Measurements from ENCODE around the gene NRXN3.

Gene NRXN3

GRCh38 chr14:79613625-79614024, 1443.5 kb downstream of the NRXN3 start:
- H3K36me3 ChIP-seq (ENCODE audit: control insufficient read depth, insufficient read depth, low read length): no peaks in the 10 kb centered on the region
- no peaks in the 10 kb centered on the region for H3K4me1 ChIP-seq (ENCODE audit: control insufficient read depth, insufficient read depth, low read length)
- no peak overlapping the region for H3K9ac ChIP-seq (ENCODE audit: low read length)
- H3K4me3 ChIP-seq (ENCODE audit: low read length): no peak overlapping the region
- H3K27me3 ChIP-seq (ENCODE audit: control insufficient read depth, insufficient read depth, low read length): no peaks in the 10 kb centered on the region
- H3K9me3 ChIP-seq (ENCODE audit: control insufficient read depth, low read length): no peaks in the 10 kb centered on the region

- Histone ChIP-seq H3K4me3 (ENCODE audit: low read length) (no peak overlapping the region), H3K4me1 (ENCODE audit: control insufficient read depth, insufficient read depth, low read length) (no peaks in the 10 kb centered on the region), H3K9ac (ENCODE audit: low read length) (no peak overlapping the region)
Observed at GRCh38 chr14:79614448-79614847, 1444.3 kb downstream of the NRXN3 start.

GRCh38 chr14:79627058-79627457, 1456.9 kb downstream of the NRXN3 start:
- no peak overlapping the region for H3K4me3 ChIP-seq (ENCODE audit: low read length)
- no peaks in the 10 kb centered on the region for H3K4me1 ChIP-seq (ENCODE audit: control insufficient read depth, insufficient read depth, low read length)
- no peaks in the 10 kb centered on the region for H3K9me3 ChIP-seq (ENCODE audit: control insufficient read depth, low read length)
- no peaks in the 10 kb centered on the region for H3K27me3 ChIP-seq (ENCODE audit: control insufficient read depth, insufficient read depth, low read length)
- H3K9ac ChIP-seq (ENCODE audit: low read length): no peak overlapping the region
- no peaks in the 10 kb centered on the region for H3K36me3 ChIP-seq (ENCODE audit: control insufficient read depth, insufficient read depth, low read length)

More at GRCh38 chr14:79614448-79614847, 1444.3 kb downstream of the NRXN3 start:
- no peaks in the 10 kb centered on the region for H3K27me3 ChIP-seq (ENCODE audit: control insufficient read depth, insufficient read depth, low read length)
- H3K36me3 ChIP-seq (ENCODE audit: control insufficient read depth, insufficient read depth, low read length): no peaks in the 10 kb centered on the region
- H3K9me3 ChIP-seq (ENCODE audit: control insufficient read depth, low read length): no peaks in the 10 kb centered on the region

DNA sequence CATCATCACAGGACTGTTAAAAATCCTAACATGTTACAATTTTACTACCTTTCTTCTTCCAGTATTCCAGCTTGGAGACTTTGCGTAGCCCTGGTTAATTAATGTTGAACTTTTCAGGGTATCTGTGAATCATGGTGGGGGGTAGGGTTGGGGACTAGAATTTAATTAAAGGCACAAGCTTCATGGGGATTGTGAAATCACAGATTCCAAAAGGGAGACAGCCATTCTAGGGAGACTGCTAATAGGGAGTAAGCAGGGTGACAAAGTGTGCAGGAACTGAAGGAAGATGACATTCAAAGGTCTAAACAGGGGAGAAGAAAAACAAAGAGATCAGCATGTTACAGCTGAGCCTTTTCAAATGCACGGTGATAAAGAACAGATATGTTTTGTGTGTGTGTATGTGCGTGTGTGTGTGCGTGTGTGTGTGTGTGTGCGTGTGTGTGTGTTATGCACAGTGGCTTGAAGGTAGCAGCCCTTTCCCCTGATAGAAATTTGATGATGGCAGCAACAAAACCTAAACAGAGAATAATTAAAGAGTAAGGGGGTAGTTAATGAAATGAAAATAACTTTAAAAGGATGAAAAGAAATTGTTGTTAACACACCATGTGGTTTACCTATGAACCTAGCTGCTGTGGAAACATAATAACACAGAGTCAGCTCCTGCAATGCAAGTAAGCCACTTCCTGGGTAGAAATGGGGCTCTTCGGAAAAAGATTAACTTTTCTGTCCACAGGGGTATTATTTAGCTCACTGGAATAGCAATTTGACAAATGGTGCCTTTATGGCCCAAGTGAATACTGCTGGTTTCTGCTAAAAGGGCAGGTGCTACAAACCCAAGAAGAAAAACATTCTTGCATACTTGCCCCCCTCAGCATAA, 1459.5 kb downstream of the NRXN3 start:
- Histone ChIP-seq H3K36me3 (ENCODE audit: control insufficient read depth, insufficient read depth, low read length) (no peaks in the 10 kb centered on the region), H3K27me3 (ENCODE audit: control insufficient read depth, insufficient read depth, low read length) (no peaks in the 10 kb centered on the region), H3K9me3 (ENCODE audit: control insufficient read depth, low read length) (no peaks in the 10 kb centered on the region), H3K4me1 (ENCODE audit: control insufficient read depth, insufficient read depth, low read length) (no peaks in the 10 kb centered on the region), H3K4me3 (ENCODE audit: low read length) (no peak overlapping the region), H3K9ac (ENCODE audit: low read length) (no peak overlapping the region)

DNA sequence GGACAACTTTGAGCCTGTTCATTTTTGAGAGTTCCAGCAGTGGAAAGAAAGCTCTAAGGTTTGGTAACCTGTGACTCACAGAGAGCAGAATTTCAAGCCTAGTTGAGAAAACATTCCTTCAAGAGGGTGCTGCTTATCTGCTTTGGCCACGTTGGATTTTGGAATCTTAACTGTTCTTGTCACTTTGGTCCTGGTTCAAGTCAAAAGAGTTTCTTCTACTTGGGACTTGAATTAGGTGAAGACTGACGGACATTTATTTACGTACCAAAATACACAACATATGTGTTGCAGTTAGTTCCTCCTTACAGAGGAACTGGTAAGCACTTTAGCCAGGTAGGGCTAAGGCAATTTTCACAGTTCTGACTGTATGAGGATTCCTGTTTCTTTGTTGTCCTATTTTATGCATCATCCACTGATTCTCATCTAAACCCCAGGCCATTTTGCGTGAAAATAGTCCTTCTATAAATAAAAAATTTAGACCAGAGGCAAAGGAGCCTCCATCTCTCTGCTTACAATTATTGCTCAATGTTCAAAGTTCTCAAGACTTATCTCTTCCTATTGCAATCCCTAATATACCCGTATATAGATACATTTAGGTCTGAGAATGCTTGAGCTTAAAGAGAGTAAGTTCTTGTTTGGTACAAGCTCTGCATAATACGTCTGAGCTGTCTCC, 1460.3 kb downstream of the NRXN3 start:
- Histone ChIP-seq H3K9ac (ENCODE audit: low read length) (no peak overlapping the region), H3K36me3 (ENCODE audit: control insufficient read depth, insufficient read depth, low read length) (no peaks in the 10 kb centered on the region), H3K4me1 (ENCODE audit: control insufficient read depth, insufficient read depth, low read length) (no peaks in the 10 kb centered on the region), H3K27me3 (ENCODE audit: control insufficient read depth, insufficient read depth, low read length) (no peaks in the 10 kb centered on the region), H3K9me3 (ENCODE audit: control insufficient read depth, low read length) (no peaks in the 10 kb centered on the region), H3K4me3 (ENCODE audit: low read length) (no peak overlapping the region)

DNA sequence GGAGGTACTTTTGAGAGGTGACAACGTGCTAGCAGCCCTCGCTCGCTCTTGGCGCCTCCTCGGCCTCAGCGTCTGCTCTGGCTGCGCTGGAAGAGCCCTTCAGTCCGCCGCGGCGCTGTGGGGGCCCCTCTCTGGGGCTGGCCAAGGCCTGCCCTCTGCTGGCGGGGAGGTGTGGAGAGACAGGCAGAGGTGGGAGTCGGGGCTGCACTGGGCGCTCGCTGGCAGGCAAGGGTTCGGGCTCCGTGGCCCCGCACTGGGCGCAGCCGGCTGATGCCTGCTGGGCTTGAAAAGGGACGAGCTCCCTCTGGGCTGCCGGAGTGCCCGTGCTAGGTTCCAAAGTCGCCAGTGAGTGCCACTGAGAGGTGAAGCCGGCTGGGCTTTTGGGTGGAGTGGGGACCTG, 1461.1 kb downstream of the NRXN3 start:
- no peaks in the 10 kb centered on the region for H3K27me3 ChIP-seq (ENCODE audit: control insufficient read depth, insufficient read depth, low read length)
- H3K9ac ChIP-seq (ENCODE audit: low read length): no peak overlapping the region
- no peaks in the 10 kb centered on the region for H3K9me3 ChIP-seq (ENCODE audit: control insufficient read depth, low read length)
- no peaks in the 10 kb centered on the region for H3K36me3 ChIP-seq (ENCODE audit: control insufficient read depth, insufficient read depth, low read length)
- H3K4me3 ChIP-seq (ENCODE audit: low read length): no peak overlapping the region
- H3K4me1 ChIP-seq (ENCODE audit: control insufficient read depth, insufficient read depth, low read length): no peaks in the 10 kb centered on the region

DNA sequence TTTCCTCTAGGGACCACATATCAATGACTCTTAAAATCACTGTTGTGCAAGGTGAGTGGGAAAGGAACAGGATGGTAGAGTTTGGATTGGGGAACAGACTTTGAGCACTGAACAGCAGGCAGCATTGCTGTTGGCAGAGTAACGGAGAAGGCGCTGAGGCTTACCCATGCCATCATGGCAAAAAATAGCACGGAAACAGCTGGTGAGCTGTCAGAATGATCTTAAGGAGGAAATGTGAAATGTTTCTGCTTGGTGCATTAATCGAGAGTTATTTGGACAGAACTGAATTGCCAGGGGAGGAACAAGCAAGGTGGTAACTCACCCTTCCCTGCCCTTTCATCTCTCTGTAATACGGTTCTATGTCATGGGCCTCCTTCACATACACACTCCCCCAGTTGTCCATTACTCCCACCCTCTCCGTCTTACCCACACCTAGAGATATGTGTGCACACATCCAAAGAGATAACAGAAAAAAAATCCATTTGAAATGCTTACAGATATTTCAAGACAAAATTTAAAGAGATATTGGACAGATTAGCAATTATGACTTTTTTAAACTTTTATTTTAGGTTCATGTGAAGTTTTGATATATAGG, 1468.6 kb downstream of the NRXN3 start:
- Histone ChIP-seq H3K36me3 (ENCODE audit: control insufficient read depth, insufficient read depth, low read length) (no peaks in the 10 kb centered on the region), H3K4me3 (ENCODE audit: low read length) (no peak overlapping the region), H3K9ac (ENCODE audit: low read length) (no peak overlapping the region), H3K27me3 (ENCODE audit: control insufficient read depth, insufficient read depth, low read length) (no peaks in the 10 kb centered on the region), H3K4me1 (ENCODE audit: control insufficient read depth, insufficient read depth, low read length) (no peaks in the 10 kb centered on the region), H3K9me3 (ENCODE audit: control insufficient read depth, low read length) (no peaks in the 10 kb centered on the region)

DNA sequence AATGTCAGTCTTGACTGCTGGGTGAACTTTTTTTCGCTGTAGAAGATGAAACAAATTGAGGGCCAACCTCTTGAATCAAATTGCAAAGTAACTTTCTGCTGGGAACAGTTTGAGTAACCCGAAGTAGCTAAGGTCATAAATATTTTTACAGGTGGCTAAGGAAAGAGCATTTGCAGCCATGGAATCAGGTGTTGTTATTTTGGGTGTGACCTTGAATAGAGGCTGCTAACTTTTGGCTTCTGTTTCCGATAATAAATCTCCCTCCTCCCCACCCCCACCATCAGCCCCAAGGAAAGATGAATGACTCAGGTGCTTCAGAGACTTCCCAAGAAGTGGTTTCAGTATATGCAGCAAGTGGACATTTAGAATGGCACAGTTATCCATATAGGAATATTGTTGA, 1469.4 kb downstream of the NRXN3 start:
- no peak overlapping the region for H3K9ac ChIP-seq (ENCODE audit: low read length)
- H3K36me3 ChIP-seq (ENCODE audit: control insufficient read depth, insufficient read depth, low read length): no peaks in the 10 kb centered on the region
- no peaks in the 10 kb centered on the region for H3K4me1 ChIP-seq (ENCODE audit: control insufficient read depth, insufficient read depth, low read length)
- H3K9me3 ChIP-seq (ENCODE audit: control insufficient read depth, low read length): no peaks in the 10 kb centered on the region
- no peaks in the 10 kb centered on the region for H3K27me3 ChIP-seq (ENCODE audit: control insufficient read depth, insufficient read depth, low read length)
- no peak overlapping the region for H3K4me3 ChIP-seq (ENCODE audit: low read length)

DNA sequence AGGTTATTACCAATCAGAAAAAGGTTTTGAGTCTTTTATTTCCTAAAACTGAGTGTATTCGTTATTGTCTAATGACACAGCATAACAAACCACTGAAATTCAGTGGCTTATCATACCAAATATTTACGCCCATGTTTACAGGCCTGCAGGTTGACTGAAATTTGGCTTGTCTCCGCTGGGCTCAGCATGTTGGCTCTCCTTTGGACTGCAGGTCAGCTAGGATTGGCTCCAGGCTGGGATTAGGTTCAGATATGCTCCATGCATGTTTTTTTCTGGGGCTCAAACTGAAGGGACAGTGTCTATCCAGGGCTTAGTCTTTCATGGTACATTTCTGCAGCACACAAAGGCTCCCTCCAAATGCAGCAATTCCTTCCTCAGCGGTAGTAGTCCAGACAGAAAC, 1471.2 kb downstream of the NRXN3 start:
- no peak overlapping the region for H3K4me3 ChIP-seq (ENCODE audit: low read length)
- no peaks in the 10 kb centered on the region for H3K27me3 ChIP-seq (ENCODE audit: control insufficient read depth, insufficient read depth, low read length)
- H3K4me1 ChIP-seq (ENCODE audit: control insufficient read depth, insufficient read depth, low read length): no peaks in the 10 kb centered on the region
- no peaks in the 10 kb centered on the region for H3K9me3 ChIP-seq (ENCODE audit: control insufficient read depth, low read length)
- no peaks in the 10 kb centered on the region for H3K36me3 ChIP-seq (ENCODE audit: control insufficient read depth, insufficient read depth, low read length)
- H3K9ac ChIP-seq (ENCODE audit: low read length): no peak overlapping the region

- Histone ChIP-seq H3K27me3 (ENCODE audit: control insufficient read depth, insufficient read depth, low read length) (no peaks in the 10 kb centered on the region), H3K9me3 (ENCODE audit: control insufficient read depth, low read length) (no peaks in the 10 kb centered on the region), H3K4me3 (ENCODE audit: low read length) (no peak overlapping the region), H3K9ac (ENCODE audit: low read length) (no peak overlapping the region), H3K4me1 (ENCODE audit: control insufficient read depth, insufficient read depth, low read length) (no peaks in the 10 kb centered on the region), H3K36me3 (ENCODE audit: control insufficient read depth, insufficient read depth, low read length) (no peaks in the 10 kb centered on the region)
Observed at GRCh38 chr14:79643132-79643531, 1473.0 kb downstream of the NRXN3 start.

DNA sequence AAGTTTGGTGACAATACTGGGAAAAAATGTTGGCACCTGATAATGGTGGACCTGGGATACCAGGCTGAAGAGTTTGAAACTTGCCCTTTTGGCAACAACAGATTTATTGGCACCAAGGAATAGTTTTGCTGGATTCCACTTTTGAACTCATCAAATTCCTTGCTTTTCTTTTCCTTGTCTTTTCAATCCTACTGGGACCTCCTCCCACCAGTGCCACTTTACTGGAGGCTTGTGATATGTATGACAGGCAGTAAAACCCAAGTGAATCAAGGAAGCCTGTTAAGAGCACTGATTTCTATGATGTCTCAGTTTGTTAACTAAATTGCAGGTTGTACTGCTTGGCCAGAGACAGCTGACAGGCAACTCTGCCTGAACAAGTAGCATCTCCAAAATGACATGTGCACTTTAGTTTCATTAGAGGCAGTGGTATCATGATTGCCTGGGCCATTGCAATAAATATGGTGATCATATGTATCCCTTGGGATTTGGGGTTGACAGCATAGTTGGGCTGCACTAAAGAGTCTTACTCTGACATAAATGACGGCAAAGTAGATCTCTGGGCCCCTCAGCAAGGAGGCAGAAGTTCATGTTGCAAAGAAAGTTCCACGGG, 1475.7 kb downstream of the NRXN3 start:
- no peaks in the 10 kb centered on the region for H3K36me3 ChIP-seq (ENCODE audit: control insufficient read depth, insufficient read depth, low read length)
- no peaks in the 10 kb centered on the region for H3K9me3 ChIP-seq (ENCODE audit: control insufficient read depth, low read length)
- H3K4me1 ChIP-seq (ENCODE audit: control insufficient read depth, insufficient read depth, low read length): no peaks in the 10 kb centered on the region
- no peaks in the 10 kb centered on the region for H3K27me3 ChIP-seq (ENCODE audit: control insufficient read depth, insufficient read depth, low read length)
- no peak overlapping the region for H3K4me3 ChIP-seq (ENCODE audit: low read length)
- no peak overlapping the region for H3K9ac ChIP-seq (ENCODE audit: low read length)

DNA sequence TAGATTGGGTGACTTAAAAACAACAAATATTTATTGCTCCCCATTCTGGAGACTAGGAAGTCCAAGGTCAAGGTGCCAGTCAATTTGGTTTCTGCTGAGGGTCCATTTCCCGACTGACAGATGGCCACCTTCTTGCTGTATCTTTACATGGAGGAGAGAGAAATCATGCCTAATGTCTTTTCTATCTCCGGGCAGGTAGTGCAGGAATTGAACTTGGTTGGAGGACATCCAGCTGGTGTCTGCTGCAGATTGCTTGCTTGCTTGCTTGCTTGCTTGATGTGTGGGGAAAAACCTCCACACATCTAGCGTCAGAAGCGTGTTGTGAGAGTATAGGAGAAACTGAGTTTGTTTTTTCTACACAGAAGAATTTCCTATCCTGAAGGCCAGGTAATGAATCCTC, 1479.7 kb downstream of the NRXN3 start:
- no peak overlapping the region for H3K9ac ChIP-seq (ENCODE audit: low read length)
- H3K4me1 ChIP-seq (ENCODE audit: control insufficient read depth, insufficient read depth, low read length): no peaks in the 10 kb centered on the region
- H3K27me3 ChIP-seq (ENCODE audit: control insufficient read depth, insufficient read depth, low read length): no peaks in the 10 kb centered on the region
- no peaks in the 10 kb centered on the region for H3K36me3 ChIP-seq (ENCODE audit: control insufficient read depth, insufficient read depth, low read length)
- H3K9me3 ChIP-seq (ENCODE audit: control insufficient read depth, low read length): no peaks in the 10 kb centered on the region
- H3K4me3 ChIP-seq (ENCODE audit: low read length): no peak overlapping the region

All from mucosa of stomach (tissue), 1 donor.